ENCODE data around the gene SNIP1. TPM values are rescaled to one million over a fixed set of nuclear protein-coding genes. Genes with fewer than 3 reads are reported as not detected.

The SNIP1 gene
- total RNA-seq, 1 donor from 2014 or later: 12.5 TPM

- Histone ChIP-seq H3K9me3 (ENCODE audit: control insufficient read depth in 3 of 3, low read length in 3 of 3) (no peaks in the 10 kb centered on the region), H3K36me3 (ENCODE audit: control insufficient read depth in 3 of 3, insufficient read depth in 3 of 3, low read length in 3 of 3) (peaks cover 12 to 25% (median 23%) of the 10 kb centered on the region in 3 donors), H3K27ac (ENCODE audit: low read depth, low read length) (no peak overlapping the region), H3K9ac (ENCODE audit: low read depth in 1 of 3, low read length in 3 of 3) (no peak overlapping the region), H3K4me3 (ENCODE audit: low read length in 3 of 3) (no peak overlapping the region), H3K27me3 (ENCODE audit: control insufficient read depth in 3 of 3, insufficient read depth in 3 of 3, low read length in 3 of 3) (no peaks in the 10 kb centered on the region), H3K4me1 (ENCODE audit: control insufficient read depth in 3 of 3, insufficient read depth in 3 of 3, low read length in 3 of 3) (peaks cover 6 to 9% (median 9%) of the 10 kb centered on the region in 3 donors)
Observed at GRCh38 chr1:37495875-37496274, 58.2 kb downstream of the SNIP1 start.

- Histone ChIP-seq H3K27me3 (ENCODE audit: control insufficient read depth in 3 of 3, insufficient read depth in 3 of 3, low read length in 3 of 3) (no peaks in the 10 kb centered on the region), H3K9me3 (ENCODE audit: control insufficient read depth in 3 of 3, low read length in 3 of 3) (no peaks in the 10 kb centered on the region), H3K9ac (ENCODE audit: low read depth in 1 of 3, low read length in 3 of 3) (no peak overlapping the region), H3K36me3 (ENCODE audit: control insufficient read depth in 3 of 3, insufficient read depth in 3 of 3, low read length in 3 of 3) (peaks cover 12 to 25% (median 23%) of the 10 kb centered on the region in 3 donors), H3K4me3 (ENCODE audit: low read length in 3 of 3) (no peak overlapping the region), H3K4me1 (ENCODE audit: control insufficient read depth in 3 of 3, insufficient read depth in 3 of 3, low read length in 3 of 3) (no peaks in the 10 kb centered on the region), H3K27ac (ENCODE audit: low read depth, low read length) (no peak overlapping the region)
Observed at GRCh38 chr1:37493336-37494098, 60.6 kb downstream of the SNIP1 start.

GRCh38 chr1:37487619-37487984 lies 66.5 kb downstream of the SNIP1 start:
- H3K27ac ChIP-seq (ENCODE audit: low read depth, low read length): peak overlapping the region; percentile 64
- H3K4me1 ChIP-seq (ENCODE audit: control insufficient read depth in 3 of 3, insufficient read depth in 3 of 3, low read length in 3 of 3): peaks cover 26 to 30% (median 30%) of the 10 kb centered on the region in 3 donors
- no peaks in the 10 kb centered on the region for H3K27me3 ChIP-seq (ENCODE audit: control insufficient read depth in 3 of 3, insufficient read depth in 3 of 3, low read length in 3 of 3)
- H3K9me3 ChIP-seq (ENCODE audit: control insufficient read depth in 3 of 3, low read length in 3 of 3): no peaks in the 10 kb centered on the region
- H3K9ac ChIP-seq (ENCODE audit: low read depth in 1 of 3, low read length in 3 of 3): peak overlapping the region in 1 of 3 donors; percentile 20
- H3K4me3 ChIP-seq (ENCODE audit: low read length in 3 of 3): no peak overlapping the region
- peaks cover 19 to 26% (median 20%) of the 10 kb centered on the region in 3 donors for H3K36me3 ChIP-seq (ENCODE audit: control insufficient read depth in 3 of 3, insufficient read depth in 3 of 3, low read length in 3 of 3)

- Histone ChIP-seq H3K27ac (ENCODE audit: low read depth, low read length) (peak overlapping the region; percentile 64), H3K36me3 (ENCODE audit: control insufficient read depth in 3 of 3, insufficient read depth in 3 of 3, low read length in 3 of 3) (peaks cover 23 to 33% (median 27%) of the 10 kb centered on the region in 3 donors), H3K4me3 (ENCODE audit: low read length in 3 of 3) (peak overlapping the region in 1 of 3 donors; percentile 41), H3K9ac (ENCODE audit: low read depth in 1 of 3, low read length in 3 of 3) (peak overlapping the region; percentile 32 to 66 (median 33)), H3K9me3 (ENCODE audit: control insufficient read depth in 3 of 3, low read length in 3 of 3) (no peaks in the 10 kb centered on the region), H3K27me3 (ENCODE audit: control insufficient read depth in 3 of 3, insufficient read depth in 3 of 3, low read length in 3 of 3) (no peaks in the 10 kb centered on the region), H3K4me1 (ENCODE audit: control insufficient read depth in 3 of 3, insufficient read depth in 3 of 3, low read length in 3 of 3) (peaks cover 26 to 30% (median 30%) of the 10 kb centered on the region in 3 donors)
Observed at GRCh38 chr1:37486680-37487618, 67.1 kb downstream of the SNIP1 start.

GRCh38 chr1:37485902-37486679 lies 68.0 kb downstream of the SNIP1 start:
- Histone ChIP-seq H3K4me3 (ENCODE audit: low read length in 3 of 3) (peak overlapping the region in 1 of 3 donors; percentile 35), H3K9ac (ENCODE audit: low read depth in 1 of 3, low read length in 3 of 3) (peak overlapping the region; percentile 32 to 66 (median 33)), H3K27ac (ENCODE audit: low read depth, low read length) (peak overlapping the region; percentile 70), H3K36me3 (ENCODE audit: control insufficient read depth in 3 of 3, insufficient read depth in 3 of 3, low read length in 3 of 3) (peaks cover 31 to 39% (median 33%) of the 10 kb centered on the region in 3 donors), H3K9me3 (ENCODE audit: control insufficient read depth in 3 of 3, low read length in 3 of 3) (no peaks in the 10 kb centered on the region), H3K27me3 (ENCODE audit: control insufficient read depth in 3 of 3, insufficient read depth in 3 of 3, low read length in 3 of 3) (no peaks in the 10 kb centered on the region), H3K4me1 (ENCODE audit: control insufficient read depth in 3 of 3, insufficient read depth in 3 of 3, low read length in 3 of 3) (peaks cover 26 to 33% (median 30%) of the 10 kb centered on the region in 3 donors)

Small RNA genes lying within 50 kb of the gene (small RNA-seq; reads per million reads assigned to genes)
- not detected for gene AL034379.1
- gene MIR5581: 0.07 reads per million

Other genes with a start within 250 kb of the SNIP1 start
- gene ZC3H12A, start 79.7 kb downstream of the SNIP1 start, total RNA-seq: 1.0 TPM
- 36.5 TPM for gene MEAF6, start 39.5 kb downstream of the SNIP1 start, total RNA-seq
- 1.0 TPM for gene DNALI1, start 2.6 kb upstream of the SNIP1 start, total RNA-seq
- gene GNL2, start 41.6 kb upstream of the SNIP1 start, total RNA-seq: 39.7 TPM
- not detected for gene RSPO1, start 80.6 kb upstream of the SNIP1 start, total RNA-seq
- 0.52 TPM for gene CDCA8, start 138.2 kb upstream of the SNIP1 start, total RNA-seq
- not detected for gene EPHA10, start 210.8 kb upstream of the SNIP1 start, total RNA-seq
- 2.1 TPM for gene MANEAL, start 239.6 kb upstream of the SNIP1 start, total RNA-seq

Data from skeletal muscle tissue (tissue), 5 donors.